Measurements from ENCODE around the gene LMNA.

LMNA gene

GRCh38 chr1:156140879-156141707 lies 26.6 kb downstream of the LMNA start:
- DNase-seq (ENCODE audit: low read depth in 2 of 2) = peak in 1 of 2 donors; percentile 34

GRCh38 chr1:156143765-156144489 lies 29.4 kb downstream of the LMNA start:
- DNase-seq (ENCODE audit: low read depth in 2 of 2) = no peak

GRCh38 chr1:156144742-156145141 lies 30.2 kb downstream of the LMNA start:
- no peak for DNase-seq (ENCODE audit: low read depth in 2 of 2)

GRCh38 chr1:156145650-156146019 lies 31.1 kb downstream of the LMNA start:
- DNase-seq (ENCODE audit: low read depth in 2 of 2) = no peak

- no peak for DNase-seq (ENCODE audit: low read depth in 2 of 2)
Measured at GRCh38 chr1:156146020-156146768, 31.7 kb downstream of the LMNA start.

GRCh38 chr1:156146769-156147405 lies 32.4 kb downstream of the LMNA start:
- DNase-seq (ENCODE audit: low read depth in 2 of 2) = no peak

- no peak for DNase-seq (ENCODE audit: low read depth in 2 of 2)
Measured at GRCh38 chr1:156148216-156148615, 33.7 kb downstream of the LMNA start.

GRCh38 chr1:156149374-156150332 lies 35.1 kb downstream of the LMNA start:
- DNase-seq (ENCODE audit: low read depth in 2 of 2) = no peak

- DNase-seq (ENCODE audit: low read depth in 2 of 2) = no peak
Measured at GRCh38 chr1:156150333-156151011, 36.0 kb downstream of the LMNA start.

- no peak for DNase-seq (ENCODE audit: low read depth in 2 of 2)
Measured at GRCh38 chr1:156151093-156151688, 36.7 kb downstream of the LMNA start.

GRCh38 chr1:156152628-156153027 lies 38.1 kb downstream of the LMNA start:
- DNase-seq (ENCODE audit: low read depth in 2 of 2) = no peak

- no peak for DNase-seq (ENCODE audit: low read depth in 2 of 2)
Measured at GRCh38 chr1:156153362-156153761, 38.9 kb downstream of the LMNA start, which contains the start of gene SEMA4A. Gene SEMA4A, plus strand, starts transcription at chr1:156153585. Its CDS starts 994 bp downstream, at chr1:156154579.

GRCh38 chr1:156154317-156154749 lies 39.8 kb downstream of the LMNA start:
- DNase-seq (ENCODE audit: low read depth in 2 of 2) = peak in 1 of 2 donors; percentile 40

- DNase-seq (ENCODE audit: low read depth in 2 of 2) = no peak
Measured at GRCh38 chr1:156155756-156156510, 41.4 kb downstream of the LMNA start.

GRCh38 chr1:156157506-156157905 lies 43.0 kb downstream of the LMNA start:
- no peak for DNase-seq (ENCODE audit: low read depth in 2 of 2)

- no peak for DNase-seq (ENCODE audit: low read depth in 2 of 2)
Measured at GRCh38 chr1:156157966-156158365, 43.5 kb downstream of the LMNA start.

GRCh38 chr1:156160000-156160742 lies 45.7 kb downstream of the LMNA start:
- DNase-seq (ENCODE audit: low read depth in 2 of 2) = no peak

- DNase-seq (ENCODE audit: low read depth in 2 of 2) = peak; percentile 72 to 76
Measured at GRCh38 chr1:156160743-156161171, 46.2 kb downstream of the LMNA start.
